HG03039 (cell line): ENCODE data around the gene MUSTN1.

Source experiments
- ATAC-seq: cut with Tn5 transposase; IDR thresholded peaks from one replicate; pipeline ENCODE4 v1.9.1; 2021; ENCODE audit warnings: mild to moderate bottlenecking, moderate library complexity; ENCODE audit not compliant: unreplicated experiment

The MUSTN1 gene

DNA sequence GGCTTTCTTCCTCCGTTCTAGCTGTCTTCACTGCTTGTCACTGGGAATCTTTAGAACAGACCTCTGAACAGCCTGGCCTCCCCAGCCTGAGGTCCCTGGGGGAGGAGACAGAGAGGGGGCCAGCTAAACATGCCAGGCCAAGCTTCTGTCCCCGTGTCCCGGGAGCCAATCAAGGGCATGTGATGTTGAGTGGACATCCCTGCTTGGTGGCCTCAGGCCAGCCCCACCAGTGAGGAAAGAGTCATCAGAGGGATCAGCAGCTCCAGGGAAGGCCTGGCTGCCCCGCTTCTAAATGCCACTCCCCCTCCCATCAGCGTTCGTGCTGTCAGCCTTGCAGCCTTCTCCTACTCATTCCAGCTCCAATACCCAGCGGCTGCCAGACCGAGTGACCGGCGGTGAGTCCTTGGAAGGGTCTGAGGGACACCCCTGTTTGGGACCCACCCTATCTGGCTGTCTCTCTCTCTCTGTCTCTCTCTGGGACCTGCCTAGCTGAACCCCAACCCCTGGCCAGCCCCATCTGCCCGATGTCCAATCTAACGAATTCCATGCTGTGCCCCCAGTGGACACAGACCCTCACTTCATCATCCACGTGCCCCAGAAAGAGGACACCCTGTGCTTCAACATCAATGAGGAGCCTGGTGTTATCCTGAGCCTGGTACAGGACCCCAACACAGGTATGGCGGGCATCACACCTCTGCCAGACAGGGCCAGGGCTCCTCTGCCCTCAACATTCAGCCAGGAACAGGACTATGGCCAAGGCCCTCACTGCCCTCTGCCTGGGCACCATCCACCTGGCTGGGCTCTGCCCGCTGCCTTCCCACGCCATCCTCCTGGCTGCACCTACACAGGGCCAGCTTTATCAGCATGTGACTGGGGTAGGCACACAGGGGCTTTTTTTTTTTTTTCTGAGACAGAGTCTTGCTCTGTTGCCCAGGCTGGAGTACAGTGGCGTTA lies 46.9 kb downstream of the MUSTN1 start:
- ATAC-seq: no peak

DNA sequence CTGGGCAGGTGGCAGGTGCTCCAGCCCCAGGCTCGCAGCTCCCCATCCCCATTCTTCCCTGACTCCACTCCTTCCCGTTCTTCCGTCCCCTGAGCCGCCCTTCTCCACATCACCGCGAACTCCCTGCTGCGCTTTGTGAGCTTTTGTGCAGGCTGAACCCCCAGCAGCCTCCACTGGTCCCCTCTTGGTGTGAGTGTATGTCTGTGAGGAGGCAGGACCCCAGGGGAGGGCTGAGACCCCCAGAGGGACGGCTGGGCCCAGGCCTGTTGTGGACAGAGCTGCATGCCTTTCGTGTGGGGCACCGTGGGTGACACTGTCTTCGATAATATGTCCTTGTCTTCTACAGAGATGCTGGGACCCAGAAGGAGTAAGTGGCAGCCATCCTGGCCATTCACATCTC lies 47.6 kb downstream of the MUSTN1 start:
- ATAC-seq: no peak

DNA sequence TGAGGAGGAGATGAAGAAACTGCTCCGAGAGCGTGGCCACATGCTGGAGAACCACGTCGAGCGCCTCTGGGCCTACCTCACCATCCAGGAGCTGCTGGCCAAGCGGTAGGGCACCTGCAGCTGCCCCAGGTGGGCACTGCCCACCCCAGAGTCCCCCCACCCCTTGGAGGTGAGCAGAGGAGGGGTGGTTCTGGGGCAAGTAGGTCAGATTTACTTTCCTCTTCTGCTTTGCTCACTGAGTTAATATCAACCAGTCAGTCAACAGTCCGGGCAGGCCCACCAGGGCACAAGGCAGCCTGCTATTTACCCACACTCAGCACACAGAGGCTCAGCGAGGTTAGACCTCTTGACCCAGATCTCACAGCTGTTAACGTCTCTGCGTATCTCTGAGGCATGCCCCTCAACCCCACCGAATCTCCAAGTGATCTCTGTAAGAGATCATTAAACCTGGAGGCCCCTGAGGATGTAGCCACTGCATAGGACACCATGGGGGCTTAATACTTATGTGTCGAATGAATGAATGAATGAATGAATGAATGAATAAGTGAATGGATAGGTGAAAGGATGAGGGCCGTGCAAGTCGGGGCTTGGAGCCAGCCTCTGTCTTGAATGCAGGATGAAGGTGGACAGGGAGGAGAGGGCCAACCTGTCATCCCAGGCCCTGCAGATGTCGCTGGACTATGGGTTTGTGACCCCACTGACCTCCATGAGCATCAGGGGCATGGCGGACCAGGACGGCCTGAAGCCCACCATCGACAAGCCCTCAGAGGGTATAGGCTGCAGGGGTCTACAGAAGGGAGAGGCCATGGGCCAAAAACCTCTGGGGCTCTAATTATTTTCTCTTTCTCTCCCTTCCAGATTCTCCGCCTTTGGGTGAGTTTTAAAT lies 48.2 kb downstream of the MUSTN1 start:
- no peak for ATAC-seq

DNA sequence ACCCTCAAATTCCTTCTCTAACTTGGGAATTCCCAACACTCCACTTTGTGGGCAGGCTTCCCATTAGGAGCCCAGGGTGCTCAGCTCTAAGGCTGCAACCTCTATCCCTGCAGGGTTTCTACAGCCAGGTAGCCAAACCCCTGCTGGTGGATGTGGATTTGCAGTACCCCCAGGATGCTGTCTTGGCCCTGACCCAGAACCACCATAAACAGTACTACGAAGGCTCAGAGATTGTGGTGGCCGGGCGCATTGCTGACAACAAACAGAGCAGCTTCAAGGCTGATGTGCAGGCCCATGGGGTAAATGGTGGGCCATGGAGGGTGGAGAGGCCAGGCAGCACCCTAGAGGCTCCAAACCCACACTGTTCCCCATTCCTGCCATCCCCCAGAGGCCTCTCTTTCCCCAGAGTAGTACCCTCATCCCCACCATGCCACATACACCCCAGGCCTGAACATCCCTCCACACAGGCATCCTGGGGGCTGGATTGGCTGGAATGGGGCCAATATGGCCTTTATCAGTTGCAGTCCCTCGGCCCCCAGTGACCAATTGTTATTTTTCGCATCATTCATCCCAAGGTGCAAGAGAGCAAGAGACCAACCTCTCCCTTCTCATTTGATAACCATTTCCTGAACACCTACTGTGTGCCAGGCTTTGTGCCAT lies 49.8 kb downstream of the MUSTN1 start:
- ATAC-seq: no peak

DNA sequence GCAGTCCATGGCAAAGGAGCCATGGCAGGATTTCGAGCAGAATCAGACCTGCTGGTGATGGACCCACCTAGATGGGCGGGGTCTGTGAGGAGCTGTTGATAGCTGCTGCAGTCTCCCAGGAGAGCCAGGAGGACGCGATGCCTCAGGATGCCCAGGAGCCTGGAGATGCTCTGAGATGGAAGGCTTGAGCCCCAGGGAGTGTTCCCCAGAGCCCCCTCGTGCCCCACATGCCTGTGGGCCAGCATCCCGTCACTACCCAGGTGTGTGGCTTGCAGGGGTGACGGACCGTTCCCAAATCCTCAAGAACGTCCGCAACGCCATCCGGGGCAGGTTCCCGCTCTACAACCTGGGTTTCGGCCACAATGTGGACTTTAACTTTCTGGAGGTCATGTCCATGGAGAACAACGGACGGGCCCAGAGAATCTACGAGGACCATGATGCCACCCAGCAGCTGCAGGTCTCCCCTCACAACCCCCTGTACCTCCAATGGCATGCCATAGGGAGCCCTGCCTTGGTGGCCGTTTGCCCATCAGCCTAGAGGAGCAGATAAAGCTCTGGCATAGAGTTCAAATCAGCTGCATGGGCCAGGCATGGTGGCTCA lies 50.7 kb downstream of the MUSTN1 start:
- ATAC-seq: no peak

DNA sequence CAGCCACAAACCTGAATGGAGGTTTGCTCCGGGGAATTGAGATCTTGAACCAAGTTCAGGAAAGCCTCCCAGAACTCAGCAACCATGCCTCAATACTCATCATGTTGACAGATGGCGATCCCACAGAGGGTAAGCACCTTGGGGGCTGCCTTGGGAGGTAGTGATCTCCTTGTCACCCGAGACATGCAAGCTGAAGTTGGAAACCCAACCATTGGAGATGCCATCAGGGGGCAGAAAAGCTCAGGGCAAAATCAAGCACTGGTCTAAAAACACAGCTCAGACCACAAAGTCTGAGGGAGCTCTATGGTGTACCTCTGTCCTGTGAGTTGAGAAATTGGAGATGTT lies 51.6 kb downstream of the MUSTN1 start:
- ATAC-seq: no peak
